Brain pericyte (primary cell): ENCODE measurements around the gene ADPRM.
"Not testable (repeated sequence)": the region's sequence is repeated elsewhere in the genome, so short reads cannot be mapped to it uniquely, and the experiment has no call there.

ENCODE experiments used
- DNase-seq: peaks from one replicate; pipeline ENCODE4 v3.0.0-alpha.2; 2012; ENCODE audit warnings: low read depth, low spot score

ADPRM gene, protein sequence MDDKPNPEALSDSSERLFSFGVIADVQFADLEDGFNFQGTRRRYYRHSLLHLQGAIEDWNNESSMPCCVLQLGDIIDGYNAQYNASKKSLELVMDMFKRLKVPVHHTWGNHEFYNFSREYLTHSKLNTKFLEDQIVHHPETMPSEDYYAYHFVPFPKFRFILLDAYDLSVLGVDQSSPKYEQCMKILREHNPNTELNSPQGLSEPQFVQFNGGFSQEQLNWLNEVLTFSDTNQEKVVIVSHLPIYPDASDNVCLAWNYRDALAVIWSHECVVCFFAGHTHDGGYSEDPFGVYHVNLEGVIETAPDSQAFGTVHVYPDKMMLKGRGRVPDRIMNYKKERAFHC

DNA sequence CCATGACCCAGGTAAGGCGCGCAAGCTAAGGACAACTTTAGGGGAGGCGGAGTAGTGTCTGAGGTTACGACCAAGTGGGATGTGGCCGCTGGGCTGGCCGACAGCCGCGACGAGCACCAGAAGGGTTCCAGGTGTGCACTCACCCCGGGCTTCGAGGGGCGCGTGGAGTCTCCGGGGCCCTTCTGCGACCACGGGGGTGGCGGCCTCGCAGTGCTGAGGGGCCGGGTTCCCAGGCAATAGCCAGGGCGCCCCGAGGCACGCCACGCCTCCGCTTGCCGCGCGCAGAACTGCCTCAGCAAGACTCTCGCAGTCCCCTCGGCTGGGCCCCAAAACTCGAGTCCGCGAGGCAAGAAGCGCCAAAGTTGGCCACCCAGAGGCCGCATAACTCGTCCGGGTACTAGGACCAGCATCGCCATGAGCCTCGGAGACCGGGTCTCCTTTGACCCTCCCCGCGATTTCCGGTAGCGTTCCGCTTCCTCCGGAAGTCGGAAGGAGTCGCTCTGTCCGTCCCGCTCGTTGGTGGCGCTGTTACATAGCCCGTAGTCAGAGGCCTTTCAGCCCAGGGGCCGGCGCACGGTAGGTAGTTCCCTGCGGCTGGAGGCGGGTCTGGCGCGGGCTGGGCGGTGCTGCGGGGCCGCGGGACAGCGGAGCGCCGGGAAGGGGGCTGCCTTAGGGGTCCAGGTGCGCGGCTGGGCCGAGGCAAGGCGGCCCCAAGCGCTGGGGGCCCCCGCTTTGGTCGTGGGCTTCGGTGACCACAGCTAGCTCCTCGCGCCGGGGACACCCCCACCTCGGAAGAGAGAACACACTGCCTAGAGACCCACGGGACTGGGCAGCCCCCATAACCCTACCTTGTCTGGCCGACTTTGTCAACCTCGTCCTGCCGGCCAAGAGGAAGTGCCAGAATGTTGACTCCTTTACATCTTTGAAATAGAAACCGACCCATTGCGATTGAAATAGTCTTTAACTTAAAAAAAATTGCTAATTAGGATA is at the start of gene ADPRM, which contains the start of gene SCO1:
TSS of gene ADPRM (plus strand) at position 503 of the 990 bp plus-strand sequence. CDS start 7,333 bp downstream, outside the sequence.
TSS of gene SCO1 (minus strand) at position 442 of the 990 bp plus-strand sequence. CDS start at position 416, 26 bp downstream.
- peak; percentile 69 for DNase-seq

GRCh38 chr17:10648381-10648780 is 49.0 kb upstream of the ADPRM start:
- no peak for DNase-seq

- no peak for DNase-seq
Observed at GRCh38 chr17:10648956-10649355, 48.4 kb upstream of the ADPRM start.

DNA sequence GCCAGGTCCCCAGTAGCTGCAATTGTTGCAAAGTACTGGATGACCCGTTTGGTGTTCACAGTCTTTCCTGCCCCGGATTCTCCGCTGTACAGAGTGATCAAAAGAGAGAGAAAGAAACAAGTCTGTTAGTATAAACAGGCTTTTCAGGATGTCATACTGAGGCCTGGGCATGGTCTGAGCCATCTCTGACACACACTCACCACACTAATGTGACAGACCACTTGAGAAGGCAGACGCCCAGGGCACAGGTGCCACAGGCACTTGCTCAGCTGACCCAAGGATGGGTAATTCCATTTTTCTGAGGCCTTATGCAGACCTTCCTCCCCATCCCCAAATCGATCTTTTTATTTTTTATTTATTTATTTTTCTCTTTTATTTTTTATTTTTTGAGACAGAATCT is 47.8 kb upstream of the ADPRM start:
- no peak for DNase-seq

DNA sequence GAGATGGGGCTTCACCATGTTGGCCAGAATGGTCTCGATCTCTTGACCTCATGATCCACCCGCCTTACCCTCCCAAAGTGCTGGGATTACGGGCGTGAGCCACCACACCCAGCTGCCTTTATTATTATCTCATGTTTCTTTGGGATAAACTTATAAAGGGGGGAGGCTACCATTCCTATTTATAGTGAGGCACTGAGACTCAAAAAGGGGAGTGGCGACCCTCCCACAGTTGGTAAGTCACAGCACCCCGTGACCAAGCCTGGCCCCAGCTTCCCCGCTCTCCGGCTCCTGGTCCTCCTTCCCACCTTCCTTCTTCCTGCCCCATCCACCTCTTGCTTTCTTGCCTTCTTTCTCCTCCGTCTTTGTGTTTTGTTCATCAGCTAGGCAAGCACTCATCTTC is 45.5 kb upstream of the ADPRM start:
- DNase-seq: no peak

DNA sequence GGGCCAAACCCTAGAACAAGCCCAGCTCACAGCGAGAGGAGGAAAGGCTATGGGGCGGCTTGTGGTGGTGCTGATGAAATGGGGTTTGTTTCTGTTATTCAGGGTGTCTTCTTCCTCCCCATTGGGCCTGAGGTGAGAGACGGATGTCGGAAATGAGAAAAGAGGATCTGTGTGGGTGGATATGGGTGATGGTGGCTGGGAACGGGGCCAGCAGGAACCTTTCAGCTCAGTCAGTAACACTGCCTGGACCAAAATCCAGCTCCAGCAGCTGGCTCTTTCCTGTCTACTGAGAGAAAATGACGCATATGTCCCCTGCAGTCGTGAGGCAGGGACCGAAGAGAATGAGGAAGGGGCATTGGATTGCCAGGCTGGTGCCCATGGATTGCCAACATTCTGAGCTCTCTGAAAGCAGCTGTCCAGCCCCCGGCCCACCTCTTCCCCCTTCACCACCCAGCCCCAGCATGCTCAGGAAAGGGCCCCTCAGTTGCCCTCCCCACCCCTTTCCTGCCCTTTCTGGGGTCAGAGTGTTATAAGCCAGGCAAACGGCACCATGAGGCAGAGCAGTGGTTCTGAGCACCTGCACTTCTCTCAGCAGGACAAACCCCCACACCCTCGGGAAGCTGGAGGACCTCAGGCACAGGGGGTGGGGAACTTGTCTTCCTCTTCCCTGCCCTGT is 44.3 kb upstream of the ADPRM start:
- no peak for DNase-seq

GRCh38 chr17:10653987-10654386 is 43.4 kb upstream of the ADPRM start:
- DNase-seq: no peak

DNA sequence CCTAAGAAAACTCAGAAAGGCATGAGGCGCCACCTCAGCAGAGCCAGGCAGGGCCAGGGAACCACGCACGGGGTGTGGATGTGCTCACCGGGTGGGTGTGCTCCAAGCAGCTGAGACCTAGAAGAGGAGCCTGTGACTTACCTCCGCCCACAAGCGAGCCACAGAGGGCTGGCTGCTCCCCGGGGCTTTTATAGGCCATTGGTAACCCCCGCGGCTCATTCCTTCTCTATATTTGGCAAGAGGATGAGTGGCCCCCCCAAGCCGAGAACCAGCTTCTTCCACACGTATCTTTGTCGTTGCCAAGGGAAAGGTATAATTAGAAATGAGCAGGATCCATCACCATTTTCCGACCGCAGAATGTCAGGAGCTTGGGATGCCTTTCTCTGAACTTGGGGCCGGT is 40.2 kb upstream of the ADPRM start, which contains the start of gene MYH3:
TSS of gene MYH3 (minus strand) at position 162 of the 400 bp plus-strand sequence. CDS start 2,245 bp downstream, outside the sequence.
- DNase-seq: no peak

GRCh38 chr17:10657879-10658278 is 39.5 kb upstream of the ADPRM start:
- no peak for DNase-seq

DNA sequence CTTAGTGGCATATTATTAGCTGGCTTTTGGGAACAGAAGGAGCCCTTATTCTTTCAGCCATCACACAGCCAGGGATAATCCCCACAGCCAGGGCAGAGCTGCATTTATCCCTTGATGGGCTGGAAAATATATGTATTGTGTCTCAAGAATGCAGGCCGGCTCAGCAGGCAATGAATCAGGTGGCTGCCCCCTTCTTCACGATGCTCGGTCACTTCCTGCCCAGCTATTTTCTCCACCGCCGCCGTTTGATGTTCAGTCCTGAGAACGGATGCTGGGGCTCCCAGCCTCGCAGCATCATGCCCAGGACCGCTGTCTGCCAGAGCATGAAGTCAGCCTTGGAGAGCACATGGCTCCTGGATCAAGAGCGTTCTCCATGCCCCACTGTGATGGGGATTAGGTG is 36.0 kb upstream of the ADPRM start:
- DNase-seq: no peak

GRCh38 chr17:10663231-10663630 is 34.2 kb upstream of the ADPRM start:
- no peak for DNase-seq

GRCh38 chr17:10664571-10664970 is 32.8 kb upstream of the ADPRM start:
- DNase-seq: no peak

GRCh38 chr17:10666906-10667305 is 30.5 kb upstream of the ADPRM start:
- no peak for DNase-seq

GRCh38 chr17:10668775-10669174 is 28.6 kb upstream of the ADPRM start:
- no peak for DNase-seq

DNA sequence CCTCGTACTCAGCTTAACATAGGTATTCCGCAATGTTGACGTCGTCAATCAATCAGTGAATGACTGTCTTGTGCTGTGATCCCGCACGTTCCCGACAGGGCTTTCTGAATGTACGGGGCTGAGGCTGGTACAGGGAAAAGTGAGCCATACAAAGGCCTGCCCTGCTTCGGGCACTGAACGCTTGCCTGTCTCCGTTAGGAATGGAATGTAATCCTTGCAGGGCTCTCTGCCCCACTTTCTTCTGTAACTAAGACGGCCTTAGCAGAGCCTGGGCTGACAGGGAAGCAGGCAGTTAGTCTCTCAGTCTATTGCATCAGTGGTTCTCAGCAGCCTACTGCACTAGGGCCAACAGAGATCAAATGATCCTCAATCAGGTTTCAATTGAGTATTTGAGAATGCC is 24.1 kb upstream of the ADPRM start:
- DNase-seq: no peak

DNA sequence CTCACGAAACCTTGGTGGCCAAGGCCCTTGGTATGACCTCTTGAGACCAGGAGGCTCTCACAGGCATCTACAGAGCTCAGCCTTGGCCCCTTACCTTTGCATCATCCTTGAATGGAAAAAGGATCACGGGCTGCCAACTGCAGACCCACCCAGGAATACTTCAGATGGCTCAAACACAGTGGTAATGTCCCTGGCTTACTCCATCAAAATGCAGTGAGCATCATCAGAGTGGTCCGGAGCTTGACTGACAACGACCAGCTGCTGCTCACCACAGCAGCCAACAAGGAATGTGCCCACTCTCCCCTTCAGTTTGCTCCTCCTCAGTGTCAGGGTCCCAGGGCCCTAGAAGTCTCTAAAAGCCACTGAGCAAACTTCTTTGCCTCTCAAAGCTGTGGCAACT is 22.7 kb upstream of the ADPRM start:
- no peak for DNase-seq

GRCh38 chr17:10681866-10682446 is 15.4 kb upstream of the ADPRM start:
- DNase-seq: no peak

- no peak for DNase-seq
Observed at GRCh38 chr17:10683853-10684252, 13.5 kb upstream of the ADPRM start.

GRCh38 chr17:10687499-10687898 is 9.9 kb upstream of the ADPRM start:
- DNase-seq: no peak

DNA sequence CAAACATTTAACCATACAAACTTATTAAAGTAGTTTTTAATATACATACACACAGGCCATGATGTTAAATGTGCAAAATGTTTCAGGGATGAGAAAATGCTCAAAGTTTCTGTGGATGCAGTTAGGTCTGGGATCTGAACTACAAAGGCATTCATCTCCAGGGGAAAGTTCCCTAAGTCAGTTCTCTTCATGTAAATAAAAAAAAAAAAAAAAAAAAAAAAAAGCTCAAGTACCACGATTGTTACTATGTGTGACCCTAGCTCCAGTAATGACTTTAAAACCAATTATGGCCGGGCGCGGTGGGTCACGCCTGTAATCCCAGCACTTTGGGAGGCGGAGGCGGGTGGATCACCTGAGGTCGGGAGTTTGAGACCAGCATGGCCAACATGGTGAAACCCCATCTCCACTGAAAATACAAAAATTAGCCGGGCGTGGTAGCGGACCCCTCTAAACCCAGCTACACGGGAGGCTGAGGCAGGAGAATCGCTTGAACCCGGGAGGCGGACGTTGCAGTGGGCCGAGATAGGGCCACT is 1.5 kb upstream of the ADPRM start:
- not testable (repeated sequence) for DNase-seq
